AG09309 (cell line): Measurements from ENCODE around the gene TOMM5.
"Not testable (repeated sequence)": the region's sequence is repeated elsewhere in the genome, so short reads cannot be mapped to it uniquely, and the experiment has no call there.

Experiments used
- DNase-seq: peaks from one replicate; pipeline ENCODE4 v3.0.0-alpha.2; 2010; ENCODE audit warnings: low read depth
- H3K4me3 ChIP-seq: 2 replicates; pipeline ENCODE4 v1.5.1; 2011; ENCODE audit warnings: mild to moderate bottlenecking, low read depth, low read length, moderate library complexity; ENCODE audit not compliant: control insufficient read depth
- TF ChIP-seq, protein P1 (sequence below): IDR thresholded peaks from 2 replicates; pipeline ENCODE4 v1.5.1; 2011; ENCODE audit warnings: mild to moderate bottlenecking, low read depth, low read length, inconsistent platforms; ENCODE audit not compliant: insufficient read depth, control insufficient read depth; ENCODE audit errors: missing control alignments

TOMM5 gene

DNA sequence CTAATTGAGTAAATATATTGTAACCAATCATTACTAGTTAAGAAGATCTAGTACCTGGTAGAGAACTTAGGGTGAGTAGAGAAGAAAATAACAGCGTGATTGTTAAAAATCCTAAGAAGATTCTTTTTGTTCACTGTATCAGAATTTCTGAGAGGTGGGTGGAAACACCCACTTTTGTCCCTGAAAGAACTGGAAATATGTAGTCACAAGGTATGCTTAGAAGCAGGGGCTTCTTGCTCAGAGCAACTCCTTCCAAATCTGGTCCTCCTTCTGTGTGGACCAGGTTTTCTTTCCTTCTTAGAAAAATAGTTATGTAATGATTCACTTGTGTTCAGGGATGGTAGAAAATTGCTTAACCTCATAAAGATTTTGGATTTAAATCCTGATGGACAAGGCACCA is 11.9 kb upstream of the TOMM5 start:
- no peak overlapping the region for H3K4me3 ChIP-seq
- no peak for DNase-seq
- TF ChIP-seq, protein P1, sequence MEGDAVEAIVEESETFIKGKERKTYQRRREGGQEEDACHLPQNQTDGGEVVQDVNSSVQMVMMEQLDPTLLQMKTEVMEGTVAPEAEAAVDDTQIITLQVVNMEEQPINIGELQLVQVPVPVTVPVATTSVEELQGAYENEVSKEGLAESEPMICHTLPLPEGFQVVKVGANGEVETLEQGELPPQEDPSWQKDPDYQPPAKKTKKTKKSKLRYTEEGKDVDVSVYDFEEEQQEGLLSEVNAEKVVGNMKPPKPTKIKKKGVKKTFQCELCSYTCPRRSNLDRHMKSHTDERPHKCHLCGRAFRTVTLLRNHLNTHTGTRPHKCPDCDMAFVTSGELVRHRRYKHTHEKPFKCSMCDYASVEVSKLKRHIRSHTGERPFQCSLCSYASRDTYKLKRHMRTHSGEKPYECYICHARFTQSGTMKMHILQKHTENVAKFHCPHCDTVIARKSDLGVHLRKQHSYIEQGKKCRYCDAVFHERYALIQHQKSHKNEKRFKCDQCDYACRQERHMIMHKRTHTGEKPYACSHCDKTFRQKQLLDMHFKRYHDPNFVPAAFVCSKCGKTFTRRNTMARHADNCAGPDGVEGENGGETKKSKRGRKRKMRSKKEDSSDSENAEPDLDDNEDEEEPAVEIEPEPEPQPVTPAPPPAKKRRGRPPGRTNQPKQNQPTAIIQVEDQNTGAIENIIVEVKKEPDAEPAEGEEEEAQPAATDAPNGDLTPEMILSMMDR: no peak

DNA sequence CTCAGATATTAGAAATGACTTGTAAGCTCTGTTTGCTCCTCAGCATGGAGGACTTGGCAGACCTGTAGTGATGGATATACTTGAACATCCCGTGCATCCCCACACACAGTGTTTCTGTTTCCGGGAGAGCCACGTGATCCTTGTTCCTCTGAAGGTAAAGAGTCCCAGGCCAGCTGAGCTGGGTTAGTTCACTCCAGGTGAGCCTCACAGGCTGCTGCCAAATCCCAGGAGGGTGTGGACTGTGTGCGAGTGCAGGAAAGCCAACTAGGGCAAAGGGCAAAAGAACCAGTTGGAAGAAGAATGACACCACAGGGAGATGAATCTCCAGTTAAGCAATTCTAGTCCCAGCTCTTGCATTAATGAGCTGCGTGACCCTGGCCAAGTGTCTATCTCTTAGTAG is 10.4 kb upstream of the TOMM5 start:
- TF ChIP-seq, protein P1: no peak
- no peak for DNase-seq
- no peak overlapping the region for H3K4me3 ChIP-seq

DNA sequence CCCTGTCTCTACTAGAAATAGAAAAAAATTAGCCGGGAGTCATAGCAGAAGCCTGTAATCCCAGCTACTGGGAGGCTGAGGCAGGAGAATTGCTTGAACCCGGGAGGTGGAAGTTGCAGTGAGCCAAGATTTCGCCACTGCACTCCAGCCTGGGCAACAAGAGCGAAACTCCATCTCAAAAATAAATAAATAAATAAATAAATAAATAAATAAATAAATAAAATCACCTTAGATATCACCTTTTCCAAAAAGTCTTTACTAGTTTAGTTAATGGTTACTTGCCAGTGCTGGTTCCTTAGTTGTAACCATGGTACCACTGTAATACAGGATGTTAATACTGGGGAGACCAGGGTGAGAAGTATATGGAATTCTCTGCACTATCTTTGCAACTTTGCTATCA is 9.7 kb upstream of the TOMM5 start:
- not testable (repeated sequence) for DNase-seq, H3K4me3 ChIP-seq

DNA sequence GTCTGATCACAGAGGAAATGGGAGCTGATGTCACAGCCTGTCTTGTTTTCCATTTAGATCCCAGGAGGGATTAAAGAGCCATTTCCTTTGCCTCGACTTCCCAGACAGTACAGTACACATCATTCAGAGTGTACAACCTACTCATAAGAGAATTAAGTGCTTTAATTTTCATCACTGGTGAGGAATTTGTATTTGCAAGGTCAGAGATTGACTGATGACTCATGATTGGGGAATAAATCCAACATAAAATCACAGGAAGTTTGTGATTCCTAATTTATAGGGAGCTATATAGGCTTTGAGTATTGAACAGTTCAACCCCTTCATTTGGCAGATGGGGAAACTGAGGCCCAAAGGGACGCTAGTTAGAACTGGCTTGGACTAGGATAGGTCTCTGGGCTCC is 4.1 kb upstream of the TOMM5 start:
- TF ChIP-seq, protein P1: no peak
- H3K4me3 ChIP-seq: no peak overlapping the region
- no peak for DNase-seq

DNA sequence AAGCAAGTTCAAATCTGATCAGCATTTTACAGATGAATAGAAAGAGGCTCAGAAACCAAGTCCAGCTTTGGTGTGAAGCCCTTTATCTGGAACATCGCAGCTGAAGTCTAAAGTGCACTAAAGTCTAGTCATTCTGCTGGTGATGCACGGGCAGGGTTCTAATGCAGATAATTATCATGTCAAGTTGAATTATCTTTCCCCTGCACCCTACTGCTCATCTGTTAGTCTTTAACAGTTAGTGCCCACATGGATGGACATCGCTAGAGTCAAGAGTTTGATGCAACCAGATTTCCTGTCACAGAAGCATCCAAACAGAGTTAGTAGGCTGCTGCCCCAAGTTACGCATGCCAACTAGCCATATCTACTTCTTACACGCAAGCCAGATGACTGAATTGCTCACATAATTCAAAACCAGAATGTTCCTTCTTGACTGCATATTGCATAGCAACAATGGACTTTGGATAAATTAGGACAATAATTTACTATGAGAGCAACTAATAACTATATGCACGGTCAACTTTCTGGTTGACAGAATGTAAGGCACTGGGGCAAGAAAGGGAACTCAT is 1.6 kb upstream of the TOMM5 start:
- TF ChIP-seq, protein P1: no peak
- no peak overlapping the region for H3K4me3 ChIP-seq
- no peak for DNase-seq

DNA sequence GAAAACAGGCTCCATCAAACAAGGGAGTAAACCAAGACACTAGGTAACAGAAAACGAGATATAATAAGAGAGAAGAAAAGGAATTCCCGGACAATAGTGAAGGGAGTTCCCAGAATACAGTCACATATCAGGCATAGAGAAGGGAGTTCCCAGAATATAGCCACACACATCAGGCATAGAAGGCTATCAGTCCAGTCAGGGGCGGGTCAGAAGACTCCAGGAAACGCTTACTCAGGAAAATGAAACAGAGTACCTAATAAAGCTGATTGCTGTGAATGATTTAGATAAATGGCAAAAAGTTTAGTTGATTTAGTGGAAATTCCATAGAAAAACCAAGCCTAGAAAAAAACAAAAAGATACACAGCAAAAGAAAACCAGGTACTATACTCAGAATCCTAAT is 4.9 kb downstream of the TOMM5 start:
- no peak overlapping the region for H3K4me3 ChIP-seq
- DNase-seq: no peak
- TF ChIP-seq, protein P1: no peak

DNA sequence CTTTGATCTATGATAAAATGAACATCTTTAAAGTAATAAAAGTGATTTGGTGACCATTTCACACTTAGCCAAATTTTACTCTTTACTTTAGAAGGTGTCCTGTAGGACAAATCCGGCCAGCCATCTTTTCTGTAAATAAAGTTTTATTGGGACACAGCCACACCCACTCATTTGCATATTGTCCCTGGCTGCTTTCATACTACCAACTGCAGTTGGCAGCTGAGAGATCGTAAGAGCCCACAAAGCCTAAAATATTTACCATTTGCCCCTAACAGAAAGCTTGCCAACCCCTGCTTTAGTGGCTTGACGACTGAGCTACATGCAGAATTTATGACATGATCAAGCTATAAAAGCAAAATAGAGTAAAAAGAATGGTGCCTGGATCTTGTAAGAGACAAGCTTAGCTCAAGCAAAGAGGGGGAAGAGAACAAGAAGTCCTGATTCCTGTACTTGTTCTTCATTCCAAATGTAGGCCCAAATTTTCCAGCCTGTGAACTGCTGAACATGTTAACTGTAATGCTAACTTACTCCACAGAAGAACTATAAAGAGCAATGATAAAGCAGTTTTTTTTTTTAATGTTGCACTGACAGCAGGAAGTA is 8.8 kb downstream of the TOMM5 start:
- TF ChIP-seq, protein P1: no peak
- H3K4me3 ChIP-seq: no peak overlapping the region
- DNase-seq: no peak
